HG02938 (cell line): ENCODE results near the gene PLA2G2C.
"Not testable (repeated sequence)": the region's sequence is repeated elsewhere in the genome, so short reads cannot be mapped to it uniquely, and the experiment has no call there.

Experiments used
- ATAC-seq: cut with Tn5 transposase; IDR thresholded peaks from one replicate; pipeline ENCODE4 v1.9.1; 2021; ENCODE audit warnings: mild to moderate bottlenecking, moderate library complexity; ENCODE audit not compliant: unreplicated experiment

PLA2G2C gene, protein sequence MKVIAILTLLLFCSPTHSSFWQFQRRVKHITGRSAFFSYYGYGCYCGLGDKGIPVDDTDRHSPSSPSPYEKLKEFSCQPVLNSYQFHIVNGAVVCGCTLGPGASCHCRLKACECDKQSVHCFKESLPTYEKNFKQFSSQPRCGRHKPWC

DNA sequence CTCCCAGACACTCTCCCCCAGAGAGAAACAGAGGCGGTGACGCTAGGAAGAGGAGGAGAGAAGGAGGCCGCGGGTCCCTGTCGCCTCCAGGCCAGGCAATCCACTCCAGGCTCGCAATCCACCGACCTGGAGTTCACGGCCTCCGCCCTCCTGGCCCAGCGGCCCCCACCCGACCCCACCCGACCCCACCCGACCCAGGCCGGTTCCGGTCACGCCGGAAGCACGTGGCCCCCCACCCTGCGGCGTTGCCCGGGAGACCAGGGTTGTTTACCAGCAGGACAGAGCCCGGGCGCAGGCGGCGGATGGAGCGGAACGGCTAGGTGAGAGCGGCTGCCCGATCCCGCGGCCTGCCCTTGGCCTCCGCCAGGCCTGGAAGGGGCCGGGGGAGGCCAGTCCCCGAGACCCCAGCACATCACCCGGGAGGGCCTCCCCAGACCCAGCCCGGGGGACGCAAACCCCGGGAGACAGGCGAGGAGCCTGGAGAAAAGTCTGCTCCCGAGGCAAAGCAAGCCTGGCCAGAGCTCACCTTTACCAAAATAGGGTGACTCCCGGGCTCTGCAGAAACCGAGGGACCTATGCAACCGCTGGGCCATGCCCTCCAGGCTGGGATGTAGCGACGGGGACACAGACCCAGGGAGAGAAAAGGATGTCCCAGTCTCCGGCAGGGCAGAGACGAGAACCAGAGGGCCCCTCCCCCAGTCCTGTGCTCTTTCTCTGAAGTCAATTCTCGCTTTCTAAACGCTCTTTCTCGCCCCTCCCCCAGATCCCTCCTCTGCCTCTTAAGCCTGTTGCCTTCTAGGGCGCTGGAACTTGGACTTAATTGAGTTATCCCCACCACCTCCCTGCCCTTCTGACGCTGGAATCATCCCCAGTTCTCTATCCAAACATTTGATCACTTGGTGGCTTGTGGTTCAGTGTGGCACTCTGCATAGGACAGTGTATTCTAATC is at the start of gene PLA2G2C, which contains the start of gene UBXN10:
PLA2G2C (minus strand) TSS at position 685 of the 949 bp plus-strand sequence. CDS start 9,155 bp downstream, outside the sequence.
UBXN10 (plus strand) TSS at position 263 of the 949 bp plus-strand sequence. CDS start 4,466 bp downstream, outside the sequence.
- ATAC-seq, result no peak

GRCh38 chr1:20234788-20235535 is 48.6 kb upstream of the PLA2G2C start:
- no peak for ATAC-seq

GRCh38 chr1:20233866-20234265 is 47.5 kb upstream of the PLA2G2C start:
- ATAC-seq, result no peak

DNA sequence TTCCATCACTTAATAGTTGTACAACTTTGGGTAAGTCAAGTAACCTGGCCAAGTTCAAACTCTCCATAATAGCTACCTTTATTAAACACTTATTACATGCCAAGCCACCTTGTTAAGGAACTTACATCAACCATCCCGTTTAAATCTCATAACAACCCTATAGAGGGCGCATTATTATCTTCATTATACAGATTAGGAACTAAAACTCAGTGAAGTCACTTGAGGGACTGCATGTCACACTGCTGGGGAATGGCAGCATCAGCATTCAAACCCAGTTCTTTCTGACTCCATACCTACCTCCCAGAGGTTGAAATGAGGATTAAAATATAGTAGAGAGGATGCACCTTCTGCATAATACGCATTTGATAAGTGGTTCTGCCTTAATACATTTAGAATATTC is 47.1 kb upstream of the PLA2G2C start:
- ATAC-seq, result no peak

- ATAC-seq, result not testable (repeated sequence)
Measured at GRCh38 chr1:20232564-20232963, 46.2 kb upstream of the PLA2G2C start.

DNA sequence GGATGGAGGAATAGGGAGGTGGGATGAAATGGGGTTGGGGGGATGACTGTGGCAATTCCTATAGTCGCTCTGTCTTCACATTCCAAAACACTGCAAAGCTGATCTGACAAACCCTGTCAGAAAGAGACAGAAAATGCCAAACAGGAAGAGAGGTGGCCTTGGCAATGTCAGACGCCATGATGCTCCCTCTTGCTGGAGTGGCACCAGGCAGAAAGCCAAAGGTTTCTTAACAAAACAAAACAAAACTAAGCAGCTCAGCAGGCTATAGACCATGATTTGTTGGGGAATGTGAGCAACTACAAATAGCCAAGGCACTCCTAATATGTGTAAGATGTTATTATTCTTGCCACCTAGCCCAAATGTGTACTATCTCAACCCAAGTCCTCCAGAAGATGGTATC is 42.9 kb upstream of the PLA2G2C start:
- no peak for ATAC-seq

DNA sequence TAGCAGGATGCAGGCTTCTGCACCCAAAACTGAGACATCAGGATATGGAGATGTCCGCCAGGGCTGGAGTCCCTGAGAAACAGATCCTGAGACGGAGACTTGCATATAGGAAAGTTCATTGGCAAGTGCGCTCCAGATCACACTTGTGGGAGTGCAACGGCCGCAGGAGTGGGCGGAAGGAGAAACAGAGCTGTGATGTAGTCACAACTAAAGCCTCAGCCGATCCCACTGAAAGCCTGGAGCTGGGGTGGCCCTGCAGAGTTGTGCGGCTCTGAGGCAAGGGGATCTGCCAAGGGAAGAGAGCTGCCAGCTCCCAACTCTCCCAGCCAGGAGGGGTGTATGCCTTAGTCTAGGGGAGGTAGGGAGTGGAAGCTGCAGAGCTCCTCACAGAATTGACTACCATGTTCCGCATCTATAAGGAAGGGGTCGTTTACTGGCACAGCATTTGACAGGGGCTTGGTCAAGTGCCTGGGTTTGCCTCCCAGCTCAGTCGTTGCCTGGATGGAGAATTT is 42.1 kb upstream of the PLA2G2C start:
- no peak for ATAC-seq

GRCh38 chr1:20227704-20228103 is 41.4 kb upstream of the PLA2G2C start:
- no peak for ATAC-seq

DNA sequence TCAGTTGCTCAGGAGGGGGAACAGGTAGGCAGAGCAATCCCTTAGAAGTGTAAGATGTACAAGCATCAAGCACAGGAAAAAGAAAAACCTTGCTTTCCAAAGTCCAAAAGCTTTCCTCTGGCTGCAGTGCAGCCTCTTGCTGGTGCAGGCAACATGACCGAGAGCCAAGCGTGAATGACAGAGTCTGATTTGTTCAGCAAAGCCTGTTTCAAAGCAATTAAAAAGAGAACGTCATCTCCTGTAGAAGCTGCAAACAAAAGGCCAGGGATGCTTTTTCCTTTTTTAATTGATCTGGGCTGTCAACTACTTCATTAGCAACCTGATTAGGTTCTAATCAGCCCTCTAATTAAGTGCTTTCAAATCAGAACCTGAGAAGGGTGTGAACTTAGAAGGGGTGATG is 38.2 kb upstream of the PLA2G2C start:
- ATAC-seq, result no peak

GRCh38 chr1:20223551-20224419 is 37.5 kb upstream of the PLA2G2C start:
- ATAC-seq, result no peak

DNA sequence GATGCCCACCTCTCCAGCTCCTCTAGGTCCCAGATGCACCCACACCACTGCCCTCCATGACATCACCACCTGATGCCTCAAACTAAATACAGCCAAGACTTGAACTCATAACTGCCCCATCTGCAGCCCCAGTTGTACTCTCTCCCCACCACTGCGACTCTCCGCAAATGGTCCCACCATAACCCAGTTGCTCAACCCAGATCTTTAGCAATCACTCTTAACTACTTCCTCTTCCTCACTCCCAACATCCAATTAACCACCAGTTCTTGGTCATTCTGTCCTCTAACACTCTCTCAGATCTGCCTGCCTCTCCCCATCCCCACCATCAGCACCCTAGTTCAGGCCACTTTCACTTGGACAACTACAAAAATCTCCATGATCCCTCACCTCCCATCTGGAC is 36.8 kb upstream of the PLA2G2C start:
- ATAC-seq, result no peak

DNA sequence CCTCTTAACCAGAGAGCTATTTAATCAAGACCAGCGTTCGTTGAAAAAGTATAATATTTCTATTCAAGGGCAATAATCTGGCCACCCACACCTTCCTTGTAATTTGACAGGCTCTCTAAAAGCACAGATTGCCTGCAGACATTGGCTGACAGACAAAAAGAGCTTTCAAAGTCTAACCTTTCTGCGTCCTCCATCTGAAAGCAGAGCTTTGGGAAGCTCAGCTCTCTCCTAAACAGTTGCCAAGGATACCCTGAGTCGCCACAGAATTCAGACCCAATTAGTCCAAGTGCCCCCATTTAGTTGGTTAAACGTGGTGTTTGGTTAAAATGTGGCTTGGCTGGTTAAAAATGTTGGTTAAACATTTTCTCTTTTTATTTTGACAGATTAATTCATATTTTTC is 33.7 kb upstream of the PLA2G2C start:
- ATAC-seq, result no peak

DNA sequence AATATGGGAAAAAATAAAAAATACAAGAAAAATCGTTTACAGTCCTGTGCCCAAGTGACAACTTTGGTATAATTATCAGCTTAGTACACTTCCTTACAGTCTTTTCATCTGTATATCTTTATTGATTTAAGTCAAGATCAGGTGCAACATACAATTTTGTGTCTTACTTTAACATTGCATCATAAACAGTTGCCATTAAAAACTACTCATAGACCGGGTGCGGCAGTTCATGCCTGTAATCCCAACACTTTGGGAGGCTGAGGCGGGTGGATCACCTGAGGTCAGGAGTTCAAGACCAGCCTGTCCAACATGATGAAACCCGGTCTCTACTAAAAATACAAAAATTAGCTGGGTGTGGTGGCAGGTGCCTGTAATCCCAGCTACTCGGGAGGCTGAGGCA is 32.7 kb upstream of the PLA2G2C start:
- ATAC-seq, result not testable (repeated sequence)

DNA sequence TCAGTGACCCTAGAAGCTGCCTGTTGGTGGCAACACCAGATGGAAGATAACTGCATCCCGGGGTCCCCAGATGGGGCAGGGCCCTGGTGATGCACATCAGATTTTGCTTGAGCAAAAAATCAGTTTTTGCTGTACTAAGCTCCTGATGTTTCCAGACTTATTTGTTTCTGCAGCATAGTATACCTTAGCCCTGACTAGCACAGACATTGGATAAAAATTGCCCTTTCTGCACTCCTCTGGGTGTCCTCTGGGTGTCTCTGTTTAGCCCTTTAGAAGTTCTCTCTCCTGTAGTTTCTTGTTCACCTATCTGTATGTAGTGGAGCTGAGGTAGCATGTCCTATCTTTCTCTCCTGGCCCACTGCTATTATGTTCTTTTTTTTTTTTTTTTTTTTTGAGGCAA is 30.3 kb upstream of the PLA2G2C start:
- ATAC-seq, result no peak

GRCh38 chr1:20215716-20216115 is 29.4 kb upstream of the PLA2G2C start:
- no peak for ATAC-seq

DNA sequence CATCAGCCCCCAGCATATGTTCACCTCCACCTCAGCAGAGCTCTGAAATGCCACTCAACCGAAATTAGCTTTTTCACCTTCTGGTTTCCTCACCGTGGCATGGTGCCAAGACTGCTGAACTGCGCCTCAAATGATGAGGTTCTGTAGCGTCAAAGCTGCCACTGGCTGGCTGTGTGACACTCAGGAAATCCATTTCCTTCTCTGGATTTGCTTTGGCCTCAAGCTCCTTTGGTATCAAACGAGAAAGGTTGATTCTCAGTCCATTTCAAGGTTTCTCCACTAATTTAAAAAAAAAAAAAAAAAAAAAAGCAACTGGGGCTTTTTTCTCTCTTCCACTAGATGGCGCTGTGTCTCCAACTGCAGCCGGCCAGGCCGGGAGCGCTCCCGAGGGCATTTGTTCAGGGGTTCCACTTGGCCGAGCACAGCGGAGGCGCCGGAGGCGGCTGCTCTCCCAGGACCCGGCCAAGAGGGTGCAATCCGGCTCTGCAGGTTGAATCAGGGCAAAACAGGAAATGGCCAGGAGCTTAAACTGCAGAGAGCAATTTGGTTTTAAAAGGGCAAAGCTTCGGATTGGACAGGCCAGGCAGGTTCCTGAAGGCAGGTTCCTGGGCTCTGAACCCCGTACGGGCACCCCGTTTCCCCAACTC is 26.5 kb upstream of the PLA2G2C start:
- no peak for ATAC-seq

DNA sequence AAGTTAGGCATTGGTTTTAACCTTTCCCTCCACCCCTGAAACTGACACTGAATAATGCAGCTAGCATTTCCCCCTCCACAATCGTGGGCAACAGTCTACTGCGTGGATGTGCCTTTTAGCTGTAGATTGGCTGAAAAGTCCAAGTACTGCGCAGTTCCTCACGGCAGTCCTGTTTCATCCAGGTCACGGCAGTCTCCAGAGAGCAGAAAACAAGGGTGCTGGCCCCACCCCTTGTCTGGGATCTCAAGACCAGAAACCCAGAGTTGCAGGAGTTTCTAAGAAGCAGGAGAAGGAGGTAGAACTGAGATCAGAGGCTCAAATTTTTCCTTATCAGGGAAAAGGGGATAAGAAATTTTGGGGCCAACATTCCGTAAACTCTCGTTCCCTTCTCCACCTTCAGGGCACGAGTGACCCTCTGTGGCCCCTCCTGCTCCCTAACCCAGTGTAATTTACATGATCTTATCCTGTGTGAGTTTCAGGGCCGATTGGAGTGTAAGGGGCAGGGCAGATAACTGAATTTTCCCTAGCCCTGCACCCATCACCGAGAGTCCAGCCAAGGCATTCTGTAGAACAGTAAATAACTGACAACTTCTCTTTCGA is 25.9 kb upstream of the PLA2G2C start:
- no peak for ATAC-seq

DNA sequence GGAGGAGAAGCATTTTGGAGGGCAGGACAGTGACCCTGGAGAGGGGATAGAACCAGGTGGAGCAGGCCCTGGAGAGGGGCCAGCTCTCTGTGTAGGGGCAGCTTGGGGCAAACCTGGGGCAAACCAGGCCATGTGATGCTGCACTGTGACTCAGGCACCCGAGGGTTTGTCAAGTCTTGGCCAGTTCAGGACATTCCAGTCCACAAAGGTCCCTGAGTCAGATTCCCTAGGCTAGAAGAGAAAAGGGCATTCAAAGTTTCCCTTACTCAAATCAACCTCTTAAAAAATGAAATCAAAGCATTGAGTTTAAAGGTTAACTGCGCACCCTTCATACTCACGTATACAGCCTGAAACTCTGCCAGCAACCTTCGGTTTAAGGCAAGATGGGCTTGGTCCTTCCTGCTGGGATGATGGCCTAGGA is 25.2 kb upstream of the PLA2G2C start:
- no peak for ATAC-seq

DNA sequence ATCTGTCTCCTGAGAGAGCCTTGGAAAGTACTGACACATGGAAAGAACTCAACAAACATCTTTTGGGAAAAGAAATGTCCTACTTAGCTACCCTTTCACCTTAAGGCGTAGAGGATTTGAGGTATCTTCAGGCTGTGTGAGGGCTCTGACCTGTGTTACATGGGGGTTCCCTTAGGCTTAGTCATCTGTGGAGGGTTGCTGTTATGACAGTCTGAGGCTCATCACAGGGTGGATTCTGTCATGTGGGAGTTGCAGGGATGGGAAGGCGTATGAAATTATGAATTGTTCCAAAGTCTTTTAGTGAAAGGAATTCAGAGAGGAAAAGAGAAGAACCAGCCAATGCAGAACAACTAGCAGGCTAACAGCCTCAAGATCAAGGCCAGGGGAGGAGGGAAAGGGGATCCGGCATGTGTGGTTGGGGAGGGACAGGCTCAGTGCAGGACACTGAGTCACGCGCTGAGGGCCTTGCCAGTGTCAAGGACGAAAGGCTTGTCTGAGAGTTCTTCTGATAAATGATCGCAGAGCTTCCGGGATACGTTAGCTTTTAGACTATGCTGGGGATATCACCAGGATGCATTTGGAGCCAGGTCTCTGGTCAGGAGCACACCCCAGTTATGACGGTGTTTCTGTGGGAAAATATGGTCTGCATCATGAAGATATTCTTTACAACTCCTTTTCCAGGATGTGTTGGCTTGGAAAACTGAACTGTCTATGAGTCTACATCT is 24.6 kb upstream of the PLA2G2C start:
- ATAC-seq, result no peak
